SW480 (cell line): ENCODE data around the gene RAPSN.

ENCODE experiments used
- DNase-seq: peaks from one replicate; pipeline ENCODE4 v3.0.0-alpha.2; 2016; ENCODE audit warnings: low spot score

Gene RAPSN

GRCh38 chr11:47448566-47449427, at the start of gene RAPSN:
Gene RAPSN, minus strand, starts transcription at chr11:47449136. Its CDS starts 172 bp downstream, at chr11:47448964.
- DNase-seq = no peak

- no peak for DNase-seq
Measured at GRCh38 chr11:47498149-47498548, 49.2 kb upstream of the RAPSN start.

GRCh38 chr11:47496808-47497207, 47.9 kb upstream of the RAPSN start:
- no peak for DNase-seq

GRCh38 chr11:47495856-47496217, 46.9 kb upstream of the RAPSN start:
- DNase-seq = no peak

- no peak for DNase-seq
Measured at GRCh38 chr11:47495011-47495855, 46.3 kb upstream of the RAPSN start.

GRCh38 chr11:47489395-47489755, 40.4 kb upstream of the RAPSN start:
- DNase-seq = no peak

- no peak for DNase-seq
Measured at GRCh38 chr11:47488674-47489394, 39.9 kb upstream of the RAPSN start.

- no peak for DNase-seq
Measured at GRCh38 chr11:47488111-47488510, 39.2 kb upstream of the RAPSN start.

GRCh38 chr11:47487421-47487820, 38.5 kb upstream of the RAPSN start:
- no peak for DNase-seq

- DNase-seq = no peak
Measured at GRCh38 chr11:47485107-47485506, 36.2 kb upstream of the RAPSN start.

GRCh38 chr11:47483457-47483856, 34.5 kb upstream of the RAPSN start:
- no peak for DNase-seq

GRCh38 chr11:47480762-47481161, 31.8 kb upstream of the RAPSN start:
- no peak for DNase-seq

GRCh38 chr11:47478651-47479329, 29.9 kb upstream of the RAPSN start:
- no peak for DNase-seq

- no peak for DNase-seq
Measured at GRCh38 chr11:47477753-47478152, 28.8 kb upstream of the RAPSN start.

- DNase-seq = no peak
Measured at GRCh38 chr11:47477323-47477722, 28.4 kb upstream of the RAPSN start.

- no peak for DNase-seq
Measured at GRCh38 chr11:47470671-47471070, 21.7 kb upstream of the RAPSN start.

- no peak for DNase-seq
Measured at GRCh38 chr11:47469361-47470179, 20.6 kb upstream of the RAPSN start.

GRCh38 chr11:47468598-47469214, 19.8 kb upstream of the RAPSN start:
- DNase-seq = no peak

GRCh38 chr11:47467357-47467756, 18.4 kb upstream of the RAPSN start:
- no peak for DNase-seq

GRCh38 chr11:47466701-47467250, 17.8 kb upstream of the RAPSN start:
- DNase-seq = no peak
